B cell (primary cell): ENCODE data around the gene GRK6. TPM values are rescaled to one million over a fixed set of nuclear protein-coding genes. Genes with fewer than 3 reads are reported as not detected.

ENCODE experiments used
- ATAC-seq: fragments of 200-7000 bp; cut with Tn5 transposase; one replicate; pipeline ENCODE4 v1.10.0; 2021; ENCODE audit warnings: low read depth, mild to moderate bottlenecking, moderate number of reproducible peaks, moderate library complexity
- CTCF ChIA-PET: fragments of 350-600 bp; sonication (Branson Sonifier 250); formaldehyde crosslinking; loops from one replicate; lab custom pipeline; 2021; ENCODE audit warnings: antibody characterized with exemption, inconsistent platforms; lab: Charles Lee
- POLR2A ChIA-PET: fragments of 350-600 bp; sonication (Branson Sonifier 250); formaldehyde crosslinking; loops from one replicate; lab custom pipeline; 2021; ENCODE audit warnings: antibody characterized with exemption; lab: Charles Lee
- DNase-seq: peaks from one replicate; pipeline ENCODE4 v3.0.0; 2013
- H2AFZ ChIP-seq: 2 replicates; pipeline ENCODE4 v1.6.1; 2012; ENCODE audit warnings: mild to moderate bottlenecking, low read depth, low read length; ENCODE audit not compliant: insufficient read depth, poor library complexity, severe bottlenecking
- H3K27ac ChIP-seq, 2 donors: 1 replicate in 1 of 2; 2 replicates in 1 of 2; pipeline ENCODE4 v1.5.1; 2012 to 2013; ENCODE audit warnings: low read length in 2 of 2, mild to moderate bottlenecking in 2 of 2, moderate library complexity in 1 of 2
- H3K27me3 ChIP-seq, 4 experiments: fragments of 200-600 bp in 1 of 4; sonication (generic) in 1 of 4; replicated peaks in 1 of 4; 1 replicate in 2 of 4; 2 replicates in 2 of 4; pipeline versions ENCODE4 v1.6.1 to v1.7.0; 2013 to 2016; ENCODE audit warnings: low read length in 3 of 4, mild to moderate bottlenecking in 2 of 4, mixed read lengths in 1 of 4, moderate library complexity in 1 of 4; ENCODE audit not compliant: insufficient read depth in 4 of 4, control insufficient read depth in 3 of 4; ENCODE audit errors: control extremely low read depth in 1 of 4
- H3K36me3 ChIP-seq, 2 experiments: replicated peaks in 1 of 2; 1 replicate in 1 of 2; 2 replicates in 1 of 2; pipeline versions ENCODE4 v1.6.1 to v1.7.1; 2013; ENCODE audit warnings: low read length in 1 of 2; ENCODE audit not compliant: insufficient read depth in 2 of 2, control insufficient read depth in 1 of 2; ENCODE audit errors: control extremely low read depth in 1 of 2, extremely low read depth in 1 of 2
- H3K4me1 ChIP-seq, 2 donors: fragments of 200-600 bp in 1 of 2; sonication (generic) in 1 of 2; 1 replicate in 1 of 2; 2 replicates in 1 of 2; pipeline versions ENCODE4 v1.5.1 to v1.6.1; 2013 to 2017; ENCODE audit warnings: low read length in 2 of 2; ENCODE audit not compliant: control insufficient read depth in 2 of 2, insufficient read depth in 2 of 2
- H3K4me2 ChIP-seq: replicated peaks from 2 replicates; pipeline ENCODE3; 2012; ENCODE audit warnings: mild to moderate bottlenecking, low read depth, low read length; ENCODE audit not compliant: poor library complexity, severe bottlenecking
- H3K4me3 ChIP-seq, 5 experiments: fragments of 200-600 bp in 1 of 5; sonication (generic) in 1 of 5; 1 replicate in 3 of 5; 2 replicates in 2 of 5; pipeline versions ENCODE4 v1.5.1 to v1.7.0; 2011 to 2016; ENCODE audit warnings: low read length in 4 of 5, mild to moderate bottlenecking in 4 of 5, low read depth in 2 of 5, control low read depth in 1 of 5, moderate library complexity in 1 of 5; ENCODE audit not compliant: insufficient read depth in 1 of 5; ENCODE audit errors: control extremely low read depth in 1 of 5, extremely low read depth in 1 of 5
- H3K79me2 ChIP-seq: fragments of 200-600 bp; sonication (generic); one replicate; pipeline ENCODE4 v1.6.0; 2016; ENCODE audit warnings: low read length; ENCODE audit not compliant: control insufficient read depth, insufficient read depth
- H3K9ac ChIP-seq: fragments of 200-600 bp; sonication (generic); 2 replicates; pipeline ENCODE4 v1.6.1; 2017; ENCODE audit warnings: mild to moderate bottlenecking, low read length, moderate library complexity
- H3K9me3 ChIP-seq, 3 donors: one replicate each; pipeline versions ENCODE4 v1.6.1 to v1.7.1; 2013; ENCODE audit warnings: low read length in 2 of 3; ENCODE audit not compliant: control insufficient read depth in 2 of 3, insufficient read depth in 1 of 3; ENCODE audit errors: control extremely low read depth in 1 of 3
- H4K20me1 ChIP-seq: 2 replicates; pipeline ENCODE4 v1.6.0; 2012; ENCODE audit warnings: mild to moderate bottlenecking, low read length; ENCODE audit not compliant: insufficient read depth, control insufficient read depth, poor library complexity, severe bottlenecking
- H3K27ac Mint-ChIP-seq: one replicate; pipeline ENCODE4 v1.8.0; 2021; ENCODE audit warnings: mixed read lengths
- H3K27me3 Mint-ChIP-seq: one replicate; pipeline ENCODE4 v1.8.0; 2021; ENCODE audit warnings: mixed read lengths
- H3K4me1 Mint-ChIP-seq: one replicate; pipeline ENCODE4 v1.8.0; 2021; ENCODE audit warnings: mixed read lengths
- H3K4me3 Mint-ChIP-seq: one replicate; pipeline ENCODE4 v1.8.0; 2021; ENCODE audit warnings: mixed read lengths
- H3K9me3 Mint-ChIP-seq: one replicate; pipeline ENCODE4 v1.8.0; 2022; ENCODE audit warnings: mixed read lengths; ENCODE audit not compliant: insufficient read depth
- EZH2 ChIP-seq: IDR thresholded peaks from 2 replicates; pipeline ENCODE4 v1.6.1; 2012; ENCODE audit warnings: borderline replicate concordance, low read depth, mild to moderate bottlenecking, moderate library complexity, low read length; ENCODE audit not compliant: insufficient read depth, poor library complexity, severe bottlenecking
- WGBS: methylation state at CpG from one replicate; pipeline ENCODE4 v1.1.5; 2013; ENCODE audit warnings: missing lambda C conversion rate; ENCODE audit not compliant: insufficient coverage; 5-methylcytosine and 5-hydroxymethylcytosine counted together
- intact Hi-C: fragments of 100-400 bp; cut with micrococcal nuclease; formaldehyde crosslinking; loops from one replicate; pipeline ENCODE4 v1.10.0; 2022
- polyA plus RNA-seq: library from polyadenylated mRNA; depleted of rRNA; stranded (reverse); fragments of >200 nt; gene quantifications from 2 replicates; pipeline ENCODE4 v1.2.3, GENCODE V29; 2012
- total RNA-seq, 2 donors: library from RNA; stranded (reverse); fragments of 120-200 nt in 1 of 2; gene quantifications; 1 replicate in 1 of 2; 2 replicates in 1 of 2; pipeline versions ENCODE4 v1.2.3 to v1.2.4, GENCODE V29; 2013 to 2022
- TF ChIP-seq, protein P1 (sequence below): fragments of 200-600 bp; IDR thresholded peaks from one replicate; pipeline ENCODE4 v1.8.0; 2022; ENCODE audit warnings: antibody characterized with exemption, mild to moderate bottlenecking

GRK6 gene
- total and polyA plus RNA-seq, 2 donors (not counting 1 experiment from before 2014, with no cell fraction given) = 155 to 173 TPM

DNA sequence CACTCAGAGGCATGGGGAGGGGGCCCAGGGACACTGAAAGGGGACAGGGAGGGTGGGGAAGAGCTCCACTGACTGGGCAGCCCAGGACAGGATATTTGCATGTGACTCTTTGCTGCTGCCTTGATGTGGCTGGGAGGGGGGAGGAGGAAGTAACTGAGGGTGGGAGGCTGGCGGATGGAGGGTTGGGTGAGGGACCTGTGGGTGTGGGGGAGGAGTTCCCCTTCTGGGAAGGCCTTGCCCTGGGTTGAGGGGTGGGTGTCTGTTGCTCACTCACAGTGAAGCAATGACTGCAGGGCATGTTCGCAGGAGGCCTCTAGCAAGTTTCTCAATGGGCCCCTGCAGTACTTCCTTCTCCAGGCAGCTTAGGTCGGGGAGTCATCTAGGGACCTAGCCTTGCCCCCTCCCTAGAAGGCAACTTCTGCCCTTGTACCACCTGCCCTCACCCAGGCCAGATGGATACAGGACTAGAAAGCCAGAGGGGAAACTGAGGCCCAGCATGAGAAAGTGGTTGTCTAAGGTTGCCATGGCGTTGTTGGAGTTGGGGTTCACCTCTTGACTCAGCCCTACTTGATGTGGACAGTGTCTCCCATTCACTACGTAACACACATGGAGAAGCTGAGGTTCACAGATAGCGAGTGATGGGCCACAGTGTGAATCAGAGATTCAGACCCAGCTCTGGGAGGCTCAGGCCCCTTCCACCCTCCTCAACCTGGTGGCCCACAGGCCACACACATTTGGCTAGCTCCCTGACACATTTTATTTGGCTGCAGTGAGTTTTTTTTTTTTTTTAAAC lies 3.0 kb downstream of the GRK6 start:
- H3K4me3 Mint-ChIP-seq = peak overlapping the region; percentile 94
- H3K79me2 ChIP-seq = peaks cover 60% of the 10 kb centered on the region
- TF ChIP-seq, protein P1, sequence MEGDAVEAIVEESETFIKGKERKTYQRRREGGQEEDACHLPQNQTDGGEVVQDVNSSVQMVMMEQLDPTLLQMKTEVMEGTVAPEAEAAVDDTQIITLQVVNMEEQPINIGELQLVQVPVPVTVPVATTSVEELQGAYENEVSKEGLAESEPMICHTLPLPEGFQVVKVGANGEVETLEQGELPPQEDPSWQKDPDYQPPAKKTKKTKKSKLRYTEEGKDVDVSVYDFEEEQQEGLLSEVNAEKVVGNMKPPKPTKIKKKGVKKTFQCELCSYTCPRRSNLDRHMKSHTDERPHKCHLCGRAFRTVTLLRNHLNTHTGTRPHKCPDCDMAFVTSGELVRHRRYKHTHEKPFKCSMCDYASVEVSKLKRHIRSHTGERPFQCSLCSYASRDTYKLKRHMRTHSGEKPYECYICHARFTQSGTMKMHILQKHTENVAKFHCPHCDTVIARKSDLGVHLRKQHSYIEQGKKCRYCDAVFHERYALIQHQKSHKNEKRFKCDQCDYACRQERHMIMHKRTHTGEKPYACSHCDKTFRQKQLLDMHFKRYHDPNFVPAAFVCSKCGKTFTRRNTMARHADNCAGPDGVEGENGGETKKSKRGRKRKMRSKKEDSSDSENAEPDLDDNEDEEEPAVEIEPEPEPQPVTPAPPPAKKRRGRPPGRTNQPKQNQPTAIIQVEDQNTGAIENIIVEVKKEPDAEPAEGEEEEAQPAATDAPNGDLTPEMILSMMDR = no peak
- TF ChIP-seq EZH2 = no peak
- ATAC-seq = peak; percentile 6
- intact Hi-C loops = loop anchor here (5.0 kb wide), 1 partner anchor 887 kb away; no protein-coding TSS in a partner anchor
- peak overlapping the region; percentile 35 to 81 (median 74) for H3K4me3 ChIP-seq
- peaks cover 71 to 84% of the 10 kb centered on the region in 2 donors for H3K4me1 ChIP-seq
- H3K4me1 Mint-ChIP-seq = peaks cover 75% of the 10 kb centered on the region
- peak; percentile 82 for DNase-seq
- H3K9me3 ChIP-seq = no peaks in the 10 kb centered on the region
- peak overlapping the region; percentile 92 to 96 for H3K27ac ChIP-seq
- H3K27me3 Mint-ChIP-seq = no peaks in the 10 kb centered on the region
- peaks cover 67% of the 10 kb centered on the region for H4K20me1 ChIP-seq
- peak overlapping the region; percentile 97 for H3K27ac Mint-ChIP-seq
- no peaks in the 10 kb centered on the region for H3K27me3 ChIP-seq
- H2AFZ ChIP-seq = no peak overlapping the region
- WGBS = 27% methylated on average over 5 of the region's 6 CpGs
- peaks cover 0 to 57% of the 10 kb centered on the region in 2 experiments for H3K36me3 ChIP-seq
- POLR2A ChIA-PET = interaction anchor here (0.7 to 6.8 kb wide), 6 partner anchors 8 to 175 kb away, joined by 3 to 103 read pairs (median 18); partner anchors contain the start of gene PRR7
- H3K9me3 Mint-ChIP-seq = no peaks in the 10 kb centered on the region
- H3K4me2 ChIP-seq = peak overlapping the region; percentile 90
- H3K9ac ChIP-seq = peak overlapping the region; percentile 82
- CTCF ChIA-PET = interaction anchor here (0.7 to 12.4 kb wide), 5 partner anchors 14 to 77 kb away, joined by 3 to 152 read pairs (median 137); partner anchors contain the start of gene PRR7
